GM12878 (cell line): ENCODE measurements around the gene MCOLN2.

ENCODE experiments used
- BCL11A ChIP-seq: IDR thresholded peaks from 2 replicates; pipeline ENCODE4 v1.6.1; 2011; ENCODE audit warnings: low read depth, low read length
- CTCF ChIP-seq, 3 experiments: IDR thresholded peaks in 2 of 3; conservative IDR thresholded peaks in 1 of 3; 2 replicates each; pipeline ENCODE4 v1.5.1; 2011; ENCODE audit warnings: low read depth in 3 of 3, low read length in 3 of 3, mild to moderate bottlenecking in 3 of 3, control low read depth in 2 of 3, moderate library complexity in 2 of 3, inconsistent platforms in 1 of 3, mixed read lengths in 1 of 3; ENCODE audit not compliant: control insufficient read depth in 2 of 3, insufficient read depth in 1 of 3; ENCODE audit errors: extremely low read depth in 1 of 3
- TF ChIP-seq, protein P1 (sequence below): fragments of 450-650 bp; IDR thresholded peaks from 2 replicates; pipeline ENCODE4 v1.6.1; 2017; ENCODE audit warnings: mild to moderate bottlenecking

DNA sequence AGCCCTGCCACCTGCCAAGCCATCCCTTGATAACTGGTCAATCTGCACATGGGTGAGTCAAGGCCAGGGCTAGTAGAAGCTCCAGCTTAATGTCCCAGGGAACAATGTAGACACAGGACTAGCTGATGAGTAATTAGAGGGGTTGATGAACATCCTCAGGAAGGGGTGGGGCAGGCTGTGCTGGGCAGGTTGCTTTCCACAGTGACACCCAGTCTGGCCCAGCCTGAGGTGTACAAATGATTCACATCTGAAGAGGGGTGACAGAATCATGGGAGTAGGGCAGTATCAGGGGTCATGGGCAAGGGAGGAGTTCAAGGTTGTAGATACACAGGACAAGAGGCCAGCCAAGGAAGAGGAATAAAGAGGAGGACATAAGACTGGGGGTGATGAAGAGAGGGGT, 108.2 kb downstream of the MCOLN2 start:
- TF ChIP-seq BCL11A, result no peak
- TF ChIP-seq, protein P1, sequence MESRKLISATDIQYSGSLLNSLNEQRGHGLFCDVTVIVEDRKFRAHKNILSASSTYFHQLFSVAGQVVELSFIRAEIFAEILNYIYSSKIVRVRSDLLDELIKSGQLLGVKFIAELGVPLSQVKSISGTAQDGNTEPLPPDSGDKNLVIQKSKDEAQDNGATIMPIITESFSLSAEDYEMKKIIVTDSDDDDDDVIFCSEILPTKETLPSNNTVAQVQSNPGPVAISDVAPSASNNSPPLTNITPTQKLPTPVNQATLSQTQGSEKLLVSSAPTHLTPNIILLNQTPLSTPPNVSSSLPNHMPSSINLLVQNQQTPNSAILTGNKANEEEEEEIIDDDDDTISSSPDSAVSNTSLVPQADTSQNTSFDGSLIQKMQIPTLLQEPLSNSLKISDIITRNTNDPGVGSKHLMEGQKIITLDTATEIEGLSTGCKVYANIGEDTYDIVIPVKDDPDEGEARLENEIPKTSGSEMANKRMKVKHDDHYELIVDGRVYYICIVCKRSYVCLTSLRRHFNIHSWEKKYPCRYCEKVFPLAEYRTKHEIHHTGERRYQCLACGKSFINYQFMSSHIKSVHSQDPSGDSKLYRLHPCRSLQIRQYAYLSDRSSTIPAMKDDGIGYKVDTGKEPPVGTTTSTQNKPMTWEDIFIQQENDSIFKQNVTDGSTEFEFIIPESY, result no peak
- no peak for TF ChIP-seq CTCF (IDR thresholded peaks at IDR 0.05 in 2 of 3, conservative IDR thresholded peaks at IDR 0.05 in 1 of 3; ENCODE audit: control insufficient read depth in 2 of 3, extremely low read depth in 1 of 3, insufficient read depth in 1 of 3, low read depth in 3 of 3, low read length in 3 of 3)
